Thymus (tissue), 11 donors: ENCODE measurements around the gene PDXK. TPM values are rescaled to one million over a fixed set of nuclear protein-coding genes. Genes with fewer than 3 reads are reported as not detected.
A peak's percentile ranks its signal among the peaks of the same experiment; 100 is the strongest.
"Not testable (repeated sequence)": the region's sequence is repeated elsewhere in the genome, so short reads cannot be mapped to it uniquely, and the experiment has no call there.

ENCODE experiments used
- DNase-seq, 9 donors: peaks; one replicate each; pipeline ENCODE4 v3.0.0-alpha.2; 2013; ENCODE audit warnings: low spot score in 9 of 9, low read depth in 6 of 9, missing footprints in 1 of 9
- H3K27ac ChIP-seq, 2 donors: one replicate each; pipeline ENCODE4 v1.5.1; 2013; ENCODE audit warnings: control low read depth in 1 of 2, low read depth in 1 of 2, low read length in 1 of 2, mild to moderate bottlenecking in 1 of 2, moderate library complexity in 1 of 2
- H3K27me3 ChIP-seq, 2 donors: one replicate each; pipeline ENCODE4 v1.5.1; 2013; ENCODE audit warnings: low read length in 1 of 2; ENCODE audit not compliant: control insufficient read depth in 2 of 2, insufficient read depth in 1 of 2
- H3K36me3 ChIP-seq, 2 donors: one replicate each; pipeline ENCODE4 v1.5.1; 2013; ENCODE audit warnings: low read length in 1 of 2, mild to moderate bottlenecking in 1 of 2, moderate library complexity in 1 of 2; ENCODE audit not compliant: control insufficient read depth in 2 of 2, insufficient read depth in 2 of 2
- H3K4me1 ChIP-seq, 2 donors: one replicate each; pipeline ENCODE4 v1.5.1; 2013; ENCODE audit warnings: low read length in 2 of 2; ENCODE audit not compliant: control insufficient read depth in 2 of 2, insufficient read depth in 2 of 2
- H3K4me3 ChIP-seq, 2 donors: one replicate each; pipeline ENCODE4 v1.5.1; 2013; ENCODE audit warnings: low read length in 2 of 2, control low read depth in 1 of 2, mild to moderate bottlenecking in 1 of 2
- H3K9me3 ChIP-seq, 2 donors: one replicate each; pipeline ENCODE4 v1.5.1; 2013; ENCODE audit warnings: low read length in 1 of 2, mild to moderate bottlenecking in 1 of 2; ENCODE audit not compliant: control insufficient read depth in 2 of 2, insufficient read depth in 1 of 2
- WGBS: extraction: QIAGEN DNeasy Blood & Tissue Kit; methylation state at CpG from one replicate; pipeline ENCODE4 v1.1.7; 2013; 5-methylcytosine and 5-hydroxymethylcytosine counted together
- polyA plus RNA-seq: library from polyadenylated mRNA; stranded (reverse); fragments of 200-250 nt; gene quantifications from one replicate; pipeline ENCODE4 v1.2.3, GENCODE V29; 2013
- total RNA-seq: library from RNA; stranded (reverse); fragments of 120-200 nt; gene quantifications from one replicate; pipeline ENCODE4 v1.2.4, GENCODE V29; 2013
- donor health status: healthy.

The PDXK gene
- total and polyA plus RNA-seq, 2 donors: 33.3 to 59.0 TPM

DNA sequence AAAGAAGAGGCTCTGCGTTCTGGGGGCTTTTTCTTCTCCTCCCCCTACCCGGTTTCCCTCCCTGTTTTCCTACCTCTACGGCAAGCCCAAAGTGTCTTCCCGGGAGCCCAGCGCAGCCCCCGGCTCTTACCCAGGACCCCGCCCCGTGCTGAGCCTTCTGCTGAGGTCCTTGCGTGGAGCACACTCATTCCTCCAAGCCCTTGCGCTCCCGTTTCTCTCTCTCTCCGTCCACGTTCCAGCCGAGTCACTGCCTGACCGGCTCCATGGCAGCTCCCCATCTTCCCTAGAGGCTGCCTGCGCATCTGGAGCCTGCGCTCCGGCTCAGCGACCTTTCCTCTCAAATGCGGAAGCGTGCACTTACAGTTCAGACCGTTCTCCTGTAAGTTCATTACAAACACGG lies 24.9 kb upstream of the PDXK start:
- Histone ChIP-seq H3K9me3 (peaks cover 0 to 22% of the 10 kb centered on the region in 2 donors), H3K36me3 (peaks cover 64 to 74% of the 10 kb centered on the region in 2 donors), H3K27ac (no peak overlapping the region), H3K27me3 (no peaks in the 10 kb centered on the region), H3K4me3 (no peak overlapping the region), H3K4me1 (peaks cover 0 to 15% of the 10 kb centered on the region in 2 donors)
- DNase-seq: no peak
- WGBS: 98% methylated on average over 23 of the region's 23 CpGs

DNA sequence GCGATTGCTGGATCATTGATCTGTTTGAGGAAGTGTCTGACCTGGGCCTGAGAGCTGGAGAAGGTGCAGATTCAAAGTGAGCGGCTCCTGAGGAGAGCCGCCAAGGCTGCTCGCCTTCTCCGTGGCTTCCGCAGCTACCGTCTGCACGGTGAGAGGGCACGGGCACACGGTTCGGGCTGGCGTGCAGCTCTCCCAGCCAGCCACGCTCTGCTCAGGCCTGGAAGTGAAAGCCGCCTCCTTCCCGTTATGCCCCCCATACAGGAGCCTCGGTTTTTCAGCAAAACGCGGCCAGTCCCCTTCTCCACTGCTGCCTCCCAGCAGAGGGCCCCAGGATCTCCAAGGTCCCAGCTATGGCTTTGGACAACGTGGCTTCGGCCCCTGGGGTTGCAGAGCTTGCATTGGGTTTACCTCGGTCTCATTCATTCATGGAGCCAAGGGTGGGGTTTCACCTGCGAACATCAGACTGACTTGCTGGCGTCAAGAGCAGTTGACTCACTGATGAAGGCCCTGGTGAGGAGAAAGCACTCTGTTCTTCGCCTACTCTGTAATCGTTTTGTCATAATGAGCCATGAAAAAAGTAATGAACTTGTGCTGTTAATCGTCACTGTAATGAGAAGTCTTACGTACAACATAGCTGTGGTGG lies 24.4 kb upstream of the PDXK start:
- DNase-seq: no peak
- Histone ChIP-seq H3K9me3 (peaks cover 0 to 23% of the 10 kb centered on the region in 2 donors), H3K4me1 (peaks cover 0 to 15% of the 10 kb centered on the region in 2 donors), H3K27ac (no peak overlapping the region), H3K36me3 (peaks cover 58 to 68% of the 10 kb centered on the region in 2 donors), H3K4me3 (no peak overlapping the region), H3K27me3 (no peaks in the 10 kb centered on the region)
- 96% methylated on average over 27 of the region's 27 CpGs for WGBS

DNA sequence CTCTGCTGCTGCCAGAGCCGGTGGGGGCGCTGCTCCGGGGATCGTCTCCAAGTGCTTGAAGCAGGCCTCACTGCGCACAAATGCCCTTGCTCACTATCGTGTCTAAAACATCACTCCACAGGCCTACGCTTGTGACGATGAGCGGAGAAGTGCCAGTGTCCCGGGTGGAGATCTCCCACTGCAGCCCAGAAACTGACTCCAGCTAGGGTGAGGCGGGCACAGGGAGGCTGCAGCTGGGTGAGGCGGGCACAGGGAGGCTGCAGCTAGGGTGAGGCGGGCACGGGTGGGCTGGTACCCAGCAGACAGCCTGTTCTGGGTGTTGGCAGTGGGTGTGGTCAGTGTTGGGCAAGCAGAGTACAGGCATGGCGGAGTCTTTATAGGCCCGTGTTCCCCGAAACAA lies 22.7 kb upstream of the PDXK start:
- 94% methylated on average over 17 of the region's 17 CpGs for WGBS
- H3K4me3 ChIP-seq: no peak overlapping the region
- no peaks in the 10 kb centered on the region for H3K27me3 ChIP-seq
- H3K9me3 ChIP-seq: peaks cover 0 to 20% of the 10 kb centered on the region in 2 donors
- H3K27ac ChIP-seq: no peak overlapping the region
- H3K4me1 ChIP-seq: peaks cover 0 to 19% of the 10 kb centered on the region in 2 donors
- no peak for DNase-seq
- peaks cover 41 to 51% of the 10 kb centered on the region in 2 donors for H3K36me3 ChIP-seq

DNA sequence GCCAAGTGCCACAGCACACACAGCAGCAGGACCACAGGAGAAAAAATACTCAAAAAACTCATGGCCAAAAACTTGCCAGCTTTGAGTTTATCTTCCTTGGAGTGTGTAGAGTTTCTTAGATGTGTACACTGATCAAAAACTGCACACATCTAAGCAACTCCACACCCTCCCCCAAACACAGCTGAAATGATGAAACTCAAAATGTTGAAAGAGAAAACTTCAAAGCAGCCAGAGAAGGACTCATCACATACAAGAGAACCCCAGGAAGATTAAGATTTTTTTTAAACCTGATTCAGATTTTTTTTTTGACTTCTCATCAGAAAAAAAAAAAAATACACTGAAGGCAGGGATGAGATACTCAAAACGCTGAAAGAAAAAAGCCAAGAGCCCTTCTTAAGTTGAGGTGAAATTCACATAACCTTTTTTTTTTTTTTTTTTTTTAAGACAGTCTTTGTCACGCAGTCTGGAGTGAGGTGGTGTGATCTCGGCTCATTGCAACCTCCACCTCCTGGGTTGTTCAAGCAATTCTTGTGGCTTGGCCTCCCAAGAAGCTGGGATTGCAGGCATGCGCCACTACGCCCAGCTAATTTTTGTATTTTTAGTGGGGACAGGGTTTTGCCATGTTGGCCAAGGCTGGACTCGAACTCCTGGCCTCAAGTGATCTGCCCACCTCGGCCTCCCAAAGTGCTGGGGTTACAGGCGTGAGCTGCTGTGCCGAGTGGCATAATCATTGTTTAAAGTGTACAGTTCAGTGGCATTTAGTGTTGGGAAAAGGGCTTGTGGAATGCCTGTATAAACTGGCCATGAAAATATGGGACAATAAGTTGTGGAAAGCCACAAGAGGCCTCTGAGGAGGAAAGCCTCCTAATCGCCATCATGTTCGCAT lies 20.9 kb upstream of the PDXK start:
- Histone ChIP-seq H3K4me3 (no peak overlapping the region), H3K36me3 (peaks cover 25 to 35% of the 10 kb centered on the region in 2 donors), H3K27me3 (peaks cover 0 to 11% of the 10 kb centered on the region in 2 donors), H3K4me1 (peaks cover 0 to 31% of the 10 kb centered on the region in 2 donors), H3K9me3 (peaks cover 0 to 19% of the 10 kb centered on the region in 2 donors), H3K27ac (no peak overlapping the region)
- peak in 7 of 9 donors; percentile 27 to 84 (median 61) for DNase-seq
- 91% methylated on average over 11 of the region's 11 CpGs for WGBS

DNA sequence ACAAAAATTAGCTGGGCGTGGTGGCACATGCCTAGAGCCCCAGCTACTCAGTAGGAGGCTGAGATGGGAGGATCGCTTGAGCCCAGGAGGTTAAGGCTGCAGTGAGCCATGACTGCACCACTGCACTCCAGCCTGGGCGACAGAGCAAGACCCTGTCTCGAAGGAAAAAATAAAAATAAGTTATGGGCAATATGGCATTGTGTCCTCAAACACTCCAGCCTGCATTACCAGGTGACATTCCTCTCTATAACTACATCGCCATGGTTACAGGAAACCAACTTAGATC lies 19.5 kb upstream of the PDXK start:
- Histone ChIP-seq H3K4me1 (peaks cover 0 to 38% of the 10 kb centered on the region in 2 donors), H3K9me3 (peaks cover 0 to 19% of the 10 kb centered on the region in 2 donors), H3K36me3 (peaks cover 14 to 22% of the 10 kb centered on the region in 2 donors), H3K27me3 (peaks cover 0 to 14% of the 10 kb centered on the region in 2 donors)
- not testable (repeated sequence) for H3K27ac ChIP-seq, DNase-seq, H3K4me3 ChIP-seq
- 96% methylated on average over 5 of the region's 5 CpGs for WGBS

DNA sequence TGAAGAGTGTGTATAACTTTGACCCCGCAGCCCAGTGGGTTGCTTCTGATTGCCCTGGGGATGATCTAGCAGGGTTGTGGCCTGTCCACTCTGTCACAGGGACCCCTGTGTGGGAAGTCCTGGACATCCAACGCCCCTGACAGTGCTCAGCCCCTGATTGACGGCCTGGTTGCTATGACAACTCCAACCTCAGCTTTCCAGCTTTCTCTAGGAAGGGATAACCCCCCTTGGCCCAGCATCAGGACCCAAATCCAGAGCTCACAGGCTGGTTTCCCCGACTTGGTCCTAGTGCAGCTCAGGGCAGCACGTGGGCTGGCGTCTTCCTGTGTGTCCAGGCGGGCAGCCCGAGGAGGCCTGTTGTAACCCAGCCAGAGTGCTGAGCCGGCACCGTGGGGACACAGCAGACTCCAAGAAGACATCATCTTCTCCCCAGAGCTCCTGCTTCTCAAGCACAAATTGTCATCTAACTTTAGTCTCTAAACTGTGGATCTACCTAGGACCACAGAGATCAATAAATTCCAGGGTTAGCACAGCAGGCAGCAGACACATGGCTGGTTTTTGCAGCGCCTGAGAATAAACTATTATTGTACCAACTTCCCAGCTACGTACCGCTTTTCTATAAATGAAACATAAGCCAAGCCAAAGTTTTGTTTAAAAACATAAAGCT lies 18.9 kb upstream of the PDXK start:
- WGBS: 88% methylated on average over 13 of the region's 13 CpGs
- Histone ChIP-seq H3K9me3 (peaks cover 0 to 19% of the 10 kb centered on the region in 2 donors), H3K4me3 (no peak overlapping the region), H3K27ac (no peak overlapping the region), H3K36me3 (peaks cover 10 to 17% of the 10 kb centered on the region in 2 donors), H3K27me3 (peaks cover 0 to 14% of the 10 kb centered on the region in 2 donors), H3K4me1 (peaks cover 0 to 38% of the 10 kb centered on the region in 2 donors)
- no peak for DNase-seq

DNA sequence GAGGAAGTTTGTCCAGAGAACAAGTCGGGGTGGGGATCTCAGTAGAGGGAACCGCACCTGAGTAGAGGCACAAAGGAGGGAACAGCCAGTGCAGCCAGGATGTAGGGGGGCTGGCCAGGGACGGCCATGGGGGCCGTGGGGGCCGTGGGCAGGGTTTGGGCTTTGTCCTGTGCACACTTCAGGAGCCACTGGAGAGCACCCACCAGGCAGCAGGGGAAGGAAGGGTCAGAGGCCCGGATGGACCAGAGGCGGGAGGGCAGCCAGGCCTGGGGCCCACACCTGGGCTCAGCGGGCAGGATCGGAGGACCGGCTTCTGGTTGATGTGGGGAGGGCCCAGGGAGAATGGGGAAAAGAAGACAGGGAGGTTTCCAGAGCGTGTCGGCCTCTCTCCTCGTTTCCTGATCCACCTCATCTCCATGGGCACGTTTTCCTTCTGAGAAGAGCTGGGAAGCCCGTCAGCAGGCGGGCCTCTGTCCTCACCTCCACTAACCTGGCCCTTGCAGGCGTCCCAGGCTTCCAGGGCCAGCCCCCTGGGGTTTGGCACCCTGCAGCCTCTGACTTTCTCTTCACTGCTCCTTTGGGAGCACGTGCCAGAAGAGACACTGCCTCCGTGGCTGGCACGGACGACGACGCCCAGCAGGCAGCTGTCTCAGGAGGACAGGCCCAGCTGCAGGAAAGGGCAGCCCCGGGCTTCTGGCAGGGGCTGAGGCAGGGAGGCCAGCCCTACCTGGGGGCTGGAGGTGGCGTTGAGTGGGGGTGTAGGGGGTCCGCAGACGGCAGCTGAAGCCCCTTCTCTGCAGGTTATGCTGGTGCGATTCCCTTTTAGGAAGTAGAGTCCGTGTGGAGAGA lies 16.8 kb upstream of the PDXK start:
- Histone ChIP-seq H3K4me1 (peaks cover 0 to 32% of the 10 kb centered on the region in 2 donors), H3K27ac (peak overlapping the region in 1 of 2 donors; percentile 18), H3K36me3 (no peaks in the 10 kb centered on the region), H3K9me3 (peaks cover 0 to 9% of the 10 kb centered on the region in 2 donors), H3K4me3 (no peak overlapping the region), H3K27me3 (peaks cover 0 to 14% of the 10 kb centered on the region in 2 donors)
- 88% methylated on average over 29 of the region's 29 CpGs for WGBS
- no peak for DNase-seq

DNA sequence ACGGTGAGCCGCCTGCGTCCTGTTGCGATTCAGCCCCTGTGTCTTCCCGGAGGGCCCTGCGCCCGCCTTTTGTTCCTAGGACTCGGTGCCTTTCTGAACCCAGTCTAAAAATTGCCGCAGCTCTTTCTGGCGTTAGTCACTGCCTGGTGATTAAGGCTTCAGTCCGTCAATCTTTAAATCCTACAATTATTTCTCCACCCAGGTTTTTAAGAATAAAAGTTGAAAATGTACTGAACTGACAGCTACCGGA lies 16.2 kb upstream of the PDXK start:
- Histone ChIP-seq H3K9me3 (peaks cover 0 to 7% of the 10 kb centered on the region in 2 donors), H3K27me3 (peaks cover 0 to 14% of the 10 kb centered on the region in 2 donors), H3K36me3 (no peaks in the 10 kb centered on the region), H3K4me3 (no peak overlapping the region), H3K27ac (peak overlapping the region in 1 of 2 donors; percentile 3), H3K4me1 (peaks cover 0 to 27% of the 10 kb centered on the region in 2 donors)
- no peak for DNase-seq
- WGBS: 64% methylated on average over 12 of the region's 12 CpGs
